SH-SY5Y (cell line): ENCODE measurements around the gene CSE1L.

Experiments
- GATA2 ChIP-seq: IDR thresholded peaks from 2 replicates; pipeline ENCODE4 v1.6.1; 2011; ENCODE audit warnings: mild to moderate bottlenecking, low read depth, low read length
- GATA3 ChIP-seq: IDR thresholded peaks from 2 replicates; pipeline ENCODE4 v1.6.1; 2011; ENCODE audit warnings: low read depth, mild to moderate bottlenecking, low read length, moderate library complexity

DNA sequence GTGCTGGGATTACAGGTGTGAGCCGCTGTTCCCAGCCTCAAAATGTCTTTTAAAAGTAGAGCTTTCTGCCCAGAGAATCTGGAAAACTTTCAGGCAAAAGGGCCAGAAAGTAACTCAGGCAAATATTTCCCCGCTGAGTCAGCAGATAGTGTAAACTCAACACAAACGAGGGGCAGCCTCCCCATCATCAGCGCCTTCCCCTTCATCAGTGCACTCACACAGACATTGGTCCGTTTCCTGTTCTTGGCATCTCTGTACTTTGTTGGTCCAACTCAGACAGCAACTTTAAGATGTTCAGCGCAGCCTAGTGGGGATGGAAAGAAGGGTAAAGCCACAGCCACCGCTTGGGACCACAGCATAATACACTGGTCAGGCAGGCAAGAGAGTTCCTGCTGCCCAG, 69.5 kb downstream of the CSE1L start:
- TF ChIP-seq GATA2: no peak
- TF ChIP-seq GATA3: no peak
